RPMI7951 (cell line): ENCODE data around the gene MCM7. TPM values are rescaled to one million over a fixed set of nuclear protein-coding genes. Genes with fewer than 3 reads are reported as not detected.
"Not testable (repeated sequence)": the region's sequence is repeated elsewhere in the genome, so short reads cannot be mapped to it uniquely, and the experiment has no call there.

Experiments
- DNase-seq: peaks from one replicate; pipeline ENCODE4 v3.0.0-alpha.2; 2012; ENCODE audit warnings: low read depth
- total RNA-seq: library from RNA; depleted of rRNA; stranded (reverse); fragments of >200 nt; shearing (Covaris generic); gene quantifications from 2 replicates; pipeline ENCODE4 v1.2.3, GENCODE V29; 2014; rRNA removed

The MCM7 gene
- total RNA-seq, result 216 and 221 TPM in 2 replicates

- DNase-seq, result peak; percentile 99
These were observed at the start of gene MCM7, which contains the start of gene AP4M1 for GRCh38 chr7:100101016-100101862. MCM7 (minus strand) TSS chr7:100101397; CDS start chr7:100101294, 103 bp downstream. AP4M1 (plus strand) TSS chr7:100101643; CDS start chr7:100101715, 72 bp downstream.

GRCh38 chr7:100148559-100149328 is 47.5 kb upstream of the MCM7 start, which contains the start of gene LAMTOR4:
LAMTOR4 (plus strand) TSS chr7:100148918; CDS start chr7:100148973, 55 bp downstream.
- peak; percentile 99 for DNase-seq

GRCh38 chr7:100148225-100148558 is 47.0 kb upstream of the MCM7 start:
- DNase-seq, result no peak

- DNase-seq, result no peak
These were observed 46.1 kb upstream of the MCM7 start for GRCh38 chr7:100147278-100147677.

- not testable (repeated sequence) for DNase-seq
These were observed 45.2 kb upstream of the MCM7 start for GRCh38 chr7:100146350-100146749.

- DNase-seq, result no peak
These were observed 41.3 kb upstream of the MCM7 start for GRCh38 chr7:100142461-100142860.

GRCh38 chr7:100141555-100141949 is 40.4 kb upstream of the MCM7 start:
- no peak for DNase-seq

- no peak for DNase-seq
These were observed 36.9 kb upstream of the MCM7 start for GRCh38 chr7:100137851-100138760.

GRCh38 chr7:100132697-100133151 is 31.5 kb upstream of the MCM7 start:
- DNase-seq, result peak; percentile 67

- DNase-seq, result no peak
These were observed 30.9 kb upstream of the MCM7 start for GRCh38 chr7:100132126-100132525.

GRCh38 chr7:100130608-100131453 is 29.6 kb upstream of the MCM7 start:
- DNase-seq, result peak; percentile 51

GRCh38 chr7:100130220-100130607 is 29.0 kb upstream of the MCM7 start:
- not testable (repeated sequence) for DNase-seq

- DNase-seq, result no peak
These were observed 27.4 kb upstream of the MCM7 start for GRCh38 chr7:100128637-100128963.

- no peak for DNase-seq
These were observed 26.9 kb upstream of the MCM7 start for GRCh38 chr7:100127866-100128636.

GRCh38 chr7:100126931-100127865 is 26.0 kb upstream of the MCM7 start, which contains the start of gene MBLAC1:
MBLAC1 (plus strand) TSS chr7:100126967; CDS start chr7:100127396, 429 bp downstream.
- DNase-seq, result peak; percentile 91

- no peak for DNase-seq
These were observed 25.2 kb upstream of the MCM7 start for GRCh38 chr7:100126239-100126930.

- no peak for DNase-seq
These were observed 23.4 kb upstream of the MCM7 start for GRCh38 chr7:100124301-100125230.
